SH-SY5Y (cell line): ENCODE data around the gene AANAT.

Experiments used
- GATA2 ChIP-seq: IDR thresholded peaks from 2 replicates; pipeline ENCODE4 v1.6.1; 2011; ENCODE audit warnings: mild to moderate bottlenecking, low read depth, low read length
- GATA3 ChIP-seq: IDR thresholded peaks from 2 replicates; pipeline ENCODE4 v1.6.1; 2011; ENCODE audit warnings: low read depth, mild to moderate bottlenecking, low read length, moderate library complexity

GRCh38 chr17:76498876-76499251 is 31.5 kb downstream of the AANAT start:
- TF ChIP-seq GATA2 (no peak), GATA3 (no peak)
